NCI-H526 treated with DMSO at 0.1 percent for 48 hours (cell line): ENCODE measurements around the gene GNAI3.

ENCODE experiments used
- DNase-seq: peaks from one replicate; lab custom pipeline; 2025; lab: John Stamatoyannopoulos, UW

Gene GNAI3

GRCh38 chr1:109624201-109625010 is 76.0 kb downstream of the GNAI3 start:
- no peak for DNase-seq

DNA sequence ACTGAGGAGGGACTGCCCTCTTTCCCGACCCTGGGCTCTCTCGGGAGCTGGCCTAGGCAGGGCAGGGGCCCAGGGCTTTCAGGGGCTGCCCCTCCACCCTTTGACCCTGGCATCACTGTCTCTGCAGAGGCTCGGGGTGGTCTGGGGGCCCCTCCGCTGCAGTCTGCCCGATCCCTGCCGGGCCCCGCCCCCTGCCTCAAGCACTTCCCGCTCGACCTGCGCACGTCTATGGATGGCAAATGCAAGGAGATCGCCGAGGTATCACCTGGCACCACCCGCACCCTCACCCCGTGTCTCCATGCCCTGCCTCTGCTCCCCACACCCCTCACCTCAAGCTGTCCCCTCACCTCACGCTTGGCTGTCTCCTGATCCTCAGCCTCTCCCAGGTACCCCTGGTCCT is 76.8 kb downstream of the GNAI3 start:
- no peak for DNase-seq

GRCh38 chr1:109625601-109626560 is 77.5 kb downstream of the GNAI3 start:
- no peak for DNase-seq

DNA sequence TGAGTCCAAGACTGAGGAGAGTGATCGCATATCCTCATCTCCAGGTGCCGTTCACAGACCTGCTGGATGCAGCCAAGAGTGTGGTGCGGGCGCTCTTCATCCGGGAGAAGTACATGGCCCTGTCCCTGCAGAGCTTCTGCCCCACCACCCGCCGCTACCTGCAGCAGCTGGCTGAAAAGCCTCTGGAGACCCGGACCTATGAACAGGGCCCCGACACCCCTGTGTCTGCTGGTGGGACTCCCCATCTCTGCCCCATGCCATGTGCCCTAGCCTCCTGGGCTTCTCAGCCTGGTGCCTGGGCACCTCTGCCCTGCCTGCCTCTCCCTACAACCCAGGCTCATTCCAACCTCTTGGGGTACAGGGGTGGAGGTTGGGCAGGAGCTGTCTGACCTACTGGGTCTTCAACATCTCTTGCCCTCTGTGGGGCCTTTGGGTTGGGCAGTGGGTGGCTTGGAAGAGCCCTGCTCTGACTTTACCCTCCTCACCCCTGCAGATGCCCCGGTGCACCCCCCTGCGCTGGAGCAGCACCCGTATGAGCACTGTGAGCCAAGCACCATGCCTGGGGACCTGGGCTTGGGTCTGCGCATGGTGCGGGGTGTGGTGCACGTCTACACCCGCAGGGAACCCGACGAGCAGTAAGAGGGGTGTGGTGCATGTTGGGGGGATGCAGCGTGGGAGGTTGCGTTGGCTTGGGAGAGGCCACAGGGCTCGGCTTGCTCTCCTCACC is 78.4 kb downstream of the GNAI3 start:
- DNase-seq = no peak

DNA sequence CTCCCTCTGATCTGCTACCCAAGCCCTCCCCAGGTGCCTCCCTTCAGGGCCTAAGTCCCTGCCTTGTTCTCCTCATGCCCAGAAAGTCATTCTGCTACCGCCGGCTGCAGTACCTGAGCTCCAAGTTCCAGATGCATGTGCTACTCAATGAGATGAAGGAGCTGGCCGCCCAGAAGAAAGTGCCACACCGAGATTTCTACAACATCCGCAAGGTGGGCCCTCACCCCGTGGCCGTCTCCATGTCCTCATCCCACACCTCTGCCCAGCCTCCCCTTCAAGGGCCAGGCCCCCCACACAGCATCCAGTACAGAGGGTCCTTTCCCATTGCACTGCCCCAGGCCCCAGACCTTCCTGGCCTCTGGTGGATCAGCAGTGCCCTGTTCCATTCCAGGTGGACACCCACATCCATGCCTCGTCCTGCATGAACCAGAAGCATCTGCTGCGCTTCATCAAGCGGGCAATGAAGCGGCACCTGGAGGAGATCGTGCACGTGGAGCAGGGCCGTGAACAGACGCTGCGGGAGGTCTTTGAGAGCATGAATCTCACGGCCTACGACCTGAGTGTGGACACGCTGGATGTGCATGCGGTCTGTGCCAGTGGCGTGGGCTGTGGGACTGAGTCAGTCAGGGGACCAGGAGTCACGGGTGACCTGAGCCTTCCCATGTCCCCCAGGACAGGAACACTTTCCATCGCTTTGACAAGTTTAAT is 79.4 kb downstream of the GNAI3 start:
- no peak for DNase-seq

DNA sequence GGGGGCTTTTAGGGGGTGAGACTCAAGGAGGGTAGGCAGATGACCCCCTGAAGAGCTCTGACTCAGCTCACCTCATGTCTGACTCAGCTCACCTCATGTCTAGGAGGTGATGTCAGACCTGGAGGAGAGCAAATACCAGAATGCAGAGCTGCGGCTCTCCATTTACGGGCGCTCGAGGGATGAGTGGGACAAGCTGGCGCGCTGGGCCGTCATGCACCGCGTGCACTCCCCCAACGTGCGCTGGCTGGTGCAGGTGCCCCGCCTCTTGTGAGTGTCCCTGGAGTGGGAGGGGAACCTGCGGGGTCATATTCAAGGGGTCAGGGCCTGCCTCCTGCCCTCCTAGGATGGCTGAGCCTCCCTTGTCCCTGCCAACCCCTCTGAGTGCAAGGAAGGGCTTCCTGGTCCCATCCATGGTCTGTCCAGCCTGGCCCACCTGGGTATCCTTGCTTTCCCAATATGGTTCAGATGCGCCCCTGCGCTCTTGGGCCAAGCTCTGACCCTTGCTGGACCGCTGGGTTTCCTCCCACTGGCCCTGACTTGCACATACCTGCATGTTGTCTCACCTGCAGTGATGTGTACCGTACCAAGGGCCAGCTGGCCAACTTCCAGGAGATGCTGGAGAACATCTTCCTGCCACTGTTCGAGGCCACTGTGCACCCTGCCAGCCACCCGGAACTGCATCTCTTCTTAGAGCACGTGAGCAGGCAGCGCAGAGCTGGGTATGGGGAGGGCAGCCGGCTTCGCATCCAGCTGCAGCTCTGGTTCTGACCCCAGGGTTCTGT is 80.3 kb downstream of the GNAI3 start:
- no peak for DNase-seq

DNA sequence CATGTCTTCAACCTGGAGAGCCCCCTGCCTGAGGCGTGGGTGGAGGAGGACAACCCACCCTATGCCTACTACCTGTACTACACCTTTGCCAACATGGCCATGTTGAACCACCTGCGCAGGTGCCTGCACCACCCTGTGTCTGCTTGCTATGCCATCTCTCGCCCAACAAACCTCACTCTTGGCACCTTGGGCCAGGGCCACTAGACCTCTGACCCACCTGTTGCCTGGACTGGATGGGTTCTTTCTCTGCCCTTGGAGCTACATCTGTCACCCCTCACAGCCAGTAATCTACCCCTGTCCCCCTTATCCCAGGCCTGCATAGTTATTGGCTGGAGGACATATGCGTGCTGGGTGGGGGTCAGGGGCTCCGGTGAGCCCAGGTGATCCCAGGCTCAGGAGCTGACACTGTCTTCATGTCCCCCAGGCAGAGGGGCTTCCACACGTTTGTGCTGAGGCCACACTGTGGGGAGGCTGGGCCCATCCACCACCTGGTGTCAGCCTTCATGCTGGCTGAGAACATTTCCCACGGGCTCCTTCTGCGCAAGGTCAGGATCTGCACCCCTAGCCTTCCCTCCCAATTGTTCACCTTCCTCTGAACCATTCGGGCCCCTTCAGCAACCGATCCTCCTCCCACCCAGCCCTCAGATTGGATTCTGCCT is 81.1 kb downstream of the GNAI3 start:
- DNase-seq = no peak

DNA sequence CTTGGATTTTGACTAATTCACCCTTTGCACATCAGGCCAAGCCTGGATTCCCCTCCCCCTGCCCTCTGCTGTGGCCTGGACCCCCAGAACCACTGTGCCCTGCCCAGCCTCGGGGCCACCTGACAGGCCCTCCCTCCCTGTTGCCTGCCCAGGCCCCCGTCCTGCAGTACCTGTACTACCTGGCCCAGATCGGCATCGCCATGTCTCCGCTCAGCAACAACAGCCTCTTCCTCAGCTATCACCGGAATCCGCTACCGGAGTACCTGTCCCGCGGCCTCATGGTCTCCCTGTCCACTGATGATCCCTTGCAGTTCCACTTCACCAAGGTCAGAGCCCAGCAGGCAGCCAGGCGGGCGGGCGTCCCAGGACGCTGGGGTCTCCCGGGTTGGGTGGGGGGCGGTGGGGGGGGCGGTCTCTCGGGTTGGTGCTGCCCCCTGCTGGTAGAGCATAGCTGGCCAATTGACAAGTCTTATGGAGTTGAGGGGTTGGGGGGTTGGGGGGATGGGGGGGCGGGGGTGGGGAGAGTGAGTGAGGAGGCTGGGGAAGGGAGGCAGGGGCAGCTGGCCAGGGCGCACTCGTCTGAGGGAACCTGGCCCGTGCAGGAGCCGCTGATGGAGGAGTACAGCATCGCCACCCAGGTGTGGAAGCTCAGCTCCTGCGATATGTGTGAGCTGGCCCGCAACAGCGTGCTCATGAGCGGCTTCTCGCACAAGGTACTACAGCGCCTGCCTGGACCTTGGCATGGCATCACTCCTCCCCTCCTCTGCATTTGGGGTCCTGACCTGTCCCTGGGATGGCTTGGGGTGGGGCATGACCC is 81.9 kb downstream of the GNAI3 start:
- DNase-seq = no peak

GRCh38 chr1:109630898-109631512 is 82.6 kb downstream of the GNAI3 start:
- DNase-seq = no peak

- DNase-seq = no peak
Observed at GRCh38 chr1:109631513-109632505, 83.4 kb downstream of the GNAI3 start.

- no peak for DNase-seq
Observed at GRCh38 chr1:109632671-109633346, 84.4 kb downstream of the GNAI3 start.

DNA sequence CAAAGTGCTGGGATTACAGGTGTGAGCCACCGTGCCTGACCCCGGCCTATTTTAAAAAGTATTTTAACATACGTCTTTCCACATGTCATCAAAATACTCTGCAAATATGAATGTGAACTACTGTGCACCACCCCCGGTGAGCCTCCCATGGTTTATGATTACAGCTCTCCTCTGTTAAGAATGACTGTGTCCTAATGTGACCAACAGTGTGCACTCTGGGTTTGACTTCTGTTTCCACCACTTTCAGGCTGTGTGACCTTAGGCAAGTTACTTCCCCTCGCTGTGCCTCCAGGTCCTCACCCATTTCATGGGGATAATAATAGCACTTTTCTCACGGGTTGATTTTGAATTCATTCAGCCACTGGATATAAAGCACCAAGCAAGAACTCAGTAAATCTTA is 85.9 kb downstream of the GNAI3 start:
- DNase-seq = no peak

DNA sequence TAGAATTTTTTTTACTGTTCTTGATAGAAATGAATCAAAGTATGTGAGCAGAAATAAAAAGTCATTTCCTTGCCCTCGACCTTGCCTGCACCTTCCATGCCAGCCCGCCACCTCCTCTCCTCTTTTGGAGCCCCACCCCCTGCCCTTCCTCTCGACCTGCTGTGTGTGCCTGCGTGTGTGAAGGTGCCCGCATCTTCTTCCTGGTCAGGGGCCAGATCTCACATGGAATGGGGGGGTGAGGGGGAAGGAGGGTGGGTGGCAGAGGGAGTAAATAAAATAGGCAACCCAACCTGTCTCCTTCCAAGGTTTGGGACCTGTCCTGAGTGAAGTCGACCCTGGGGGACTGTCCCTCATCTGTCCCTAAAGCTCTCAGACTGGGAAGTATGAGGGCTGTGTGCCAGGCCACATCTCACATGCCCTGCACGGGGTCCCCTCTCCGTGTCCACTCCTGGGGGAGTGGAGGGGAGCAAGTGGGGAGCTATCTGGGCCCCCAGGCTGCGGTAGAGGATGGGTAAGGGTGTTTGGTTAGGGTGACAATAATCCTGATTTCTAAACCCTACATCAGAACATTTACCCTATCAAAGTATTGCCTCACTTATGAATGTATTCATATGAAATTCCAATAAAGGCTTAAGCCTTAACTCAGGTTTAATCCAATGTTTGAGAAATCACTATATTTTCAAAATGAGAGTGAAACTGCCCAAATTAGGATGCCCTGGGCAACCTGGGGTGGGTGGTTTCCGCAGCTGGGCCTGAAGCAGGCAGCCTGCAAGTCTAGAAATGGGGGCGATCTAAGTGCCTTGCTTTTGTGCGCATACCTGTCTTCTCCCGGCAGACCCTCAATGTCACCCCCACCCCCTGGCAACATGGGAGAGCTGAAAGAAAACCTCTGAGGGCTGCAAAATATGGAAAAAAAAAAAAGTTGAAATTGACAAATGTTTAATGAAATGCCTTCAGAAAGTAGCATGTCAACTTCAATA is 86.6 kb downstream of the GNAI3 start:
- no peak for DNase-seq

DNA sequence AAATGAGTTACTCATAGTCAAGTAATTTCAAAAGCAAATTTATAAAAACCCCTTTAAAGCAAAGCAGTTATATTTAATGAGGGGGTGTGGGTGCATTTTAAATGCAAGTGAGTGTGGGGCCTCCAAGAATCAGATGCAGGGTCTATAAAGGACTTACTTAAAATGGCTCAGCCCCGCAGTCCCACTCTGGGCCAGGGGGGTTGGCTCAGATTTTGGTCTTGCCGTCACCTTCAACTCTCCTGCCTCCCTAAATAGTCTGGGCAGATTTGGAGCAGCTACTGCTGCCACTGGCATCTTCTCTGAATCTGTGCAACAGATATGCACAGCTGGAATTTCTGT is 87.4 kb downstream of the GNAI3 start:
- DNase-seq = no peak

DNA sequence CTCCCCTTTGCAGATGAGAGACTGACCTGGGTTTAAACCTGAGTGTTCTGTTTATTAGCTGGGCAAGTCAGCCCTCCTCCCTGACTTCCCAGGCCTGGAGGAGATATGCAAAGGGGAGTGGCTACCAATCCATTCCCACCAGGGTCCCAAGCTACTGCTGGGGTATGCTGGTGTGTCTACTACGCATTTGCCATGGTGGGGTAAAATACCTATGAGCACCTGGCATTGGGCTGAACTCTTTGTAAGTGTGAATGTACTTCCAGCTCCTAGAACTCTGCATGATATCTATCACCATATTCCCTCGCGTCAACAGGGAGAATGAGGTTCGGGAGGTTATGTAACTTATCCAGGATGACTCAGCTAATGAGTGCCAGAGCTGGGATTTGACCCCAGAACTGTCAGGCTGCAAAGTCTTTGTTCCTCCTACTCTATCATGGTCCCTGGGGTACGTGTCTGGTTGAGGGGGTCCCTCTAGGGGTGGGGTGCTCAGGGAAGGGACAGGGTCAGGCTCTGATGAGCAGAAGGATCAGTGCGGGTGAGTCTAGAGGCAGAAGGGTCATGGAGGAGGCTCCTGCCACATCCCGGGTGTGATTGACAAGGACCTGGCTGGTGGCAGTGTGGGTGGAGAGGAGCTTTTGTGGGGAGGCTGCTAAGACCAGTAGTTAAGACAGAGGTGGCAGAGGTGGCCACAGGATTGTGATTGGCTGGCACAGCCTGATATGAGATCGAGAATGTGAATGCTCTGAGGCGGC is 88.0 kb downstream of the GNAI3 start:
- DNase-seq = no peak
